ENCODE measurements around the gene NFATC2IP. TPM values are rescaled to one million over a fixed set of nuclear protein-coding genes. Genes with fewer than 3 reads are reported as not detected.

Gene NFATC2IP
- total and polyA plus RNA-seq, 2 experiments from 2014 or later, result 17.3 to 19.7 TPM

DNA sequence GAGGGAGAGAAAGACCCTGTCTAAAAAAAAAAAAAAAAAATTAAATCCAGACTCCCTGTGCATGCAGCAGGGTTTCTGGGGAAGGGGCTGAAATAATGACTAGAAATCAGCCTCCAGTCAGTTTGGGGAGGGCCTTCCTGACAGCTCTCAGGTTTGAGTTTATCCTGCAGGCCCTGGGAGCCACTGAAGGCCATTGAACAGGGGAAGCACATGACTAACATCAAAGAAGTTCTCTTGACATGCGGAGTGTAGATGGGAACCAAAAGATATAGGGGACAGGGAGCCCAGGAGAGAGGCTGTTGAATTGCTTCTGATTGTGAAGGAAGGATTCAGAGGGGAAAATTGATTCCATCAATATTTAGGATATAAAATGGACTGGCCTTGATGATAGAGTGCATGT, 22.9 kb upstream of the NFATC2IP start:
- WGBS (ENCODE audit: low lambda C conversion rate, missing lambda C conversion rate), result 70% methylated on average over 1 of the region's 1 CpG

GRCh38 chr16:28930203-28930602, 20.5 kb upstream of the NFATC2IP start:
- Histone ChIP-seq H3K4me3 (no peak overlapping the region), H3K4me1 (ENCODE audit: insufficient read depth) (no peaks in the 10 kb centered on the region), H3K9me2 (replicated peaks; ENCODE audit: insufficient read depth) (no peaks in the 10 kb centered on the region), H3K4me2 (no peak overlapping the region), H4K20me1 (ENCODE audit: insufficient read depth, poor library complexity, severe bottlenecking) (no peaks in the 10 kb centered on the region), H3K27me3 (no peaks in the 10 kb centered on the region), H3K36me3 (replicated peaks; ENCODE audit: insufficient read depth, low read depth) (no peaks in the 10 kb centered on the region), H2AFZ (no peak overlapping the region), H3K27ac (no peak overlapping the region), H3K9me3 (ENCODE audit: low read depth) (no peaks in the 10 kb centered on the region), H3K79me2 (no peaks in the 10 kb centered on the region)
- no peak for TF ChIP-seq EZH2phosphoT487 (IDR thresholded peaks at IDR 0.05; ENCODE audit: low read depth, severe bottlenecking, unreplicated experiment)
- no peak for TF ChIP-seq CTCF (IDR thresholded peaks at IDR 0.05; ENCODE audit: poor library complexity)
- TF ChIP-seq EZH2 (IDR thresholded peaks at IDR 0.05; ENCODE audit: borderline replicate concordance), result no peak
- DNase-seq (ENCODE audit: low spot score), result no peak
- 80% methylated on average over 3 of the region's 3 CpGs for WGBS (ENCODE audit: low lambda C conversion rate, missing lambda C conversion rate)

More for the DNA sequence above, 22.9 kb upstream of the NFATC2IP start:
- no peak for TF ChIP-seq EZH2phosphoT487 (IDR thresholded peaks at IDR 0.05; ENCODE audit: low read depth, severe bottlenecking, unreplicated experiment)
- no peak for TF ChIP-seq CTCF (IDR thresholded peaks at IDR 0.05; ENCODE audit: poor library complexity)
- TF ChIP-seq EZH2 (IDR thresholded peaks at IDR 0.05; ENCODE audit: borderline replicate concordance), result no peak
- H3K79me2 ChIP-seq, result no peaks in the 10 kb centered on the region
- H3K4me1 ChIP-seq (ENCODE audit: insufficient read depth), result no peaks in the 10 kb centered on the region
- DNase-seq (ENCODE audit: low spot score), result no peak
- no peaks in the 10 kb centered on the region for H3K27me3 ChIP-seq
- no peak overlapping the region for H2AFZ ChIP-seq
- H3K4me2 ChIP-seq, result no peak overlapping the region
- no peaks in the 10 kb centered on the region for H3K9me3 ChIP-seq (ENCODE audit: low read depth)
- H3K9me2 ChIP-seq (replicated peaks; ENCODE audit: insufficient read depth), result no peaks in the 10 kb centered on the region
- no peaks in the 10 kb centered on the region for H4K20me1 ChIP-seq (ENCODE audit: insufficient read depth, poor library complexity, severe bottlenecking)
- no peaks in the 10 kb centered on the region for H3K36me3 ChIP-seq (replicated peaks; ENCODE audit: insufficient read depth, low read depth)
- no peak overlapping the region for H3K27ac ChIP-seq
- no peak overlapping the region for H3K4me3 ChIP-seq

DNA sequence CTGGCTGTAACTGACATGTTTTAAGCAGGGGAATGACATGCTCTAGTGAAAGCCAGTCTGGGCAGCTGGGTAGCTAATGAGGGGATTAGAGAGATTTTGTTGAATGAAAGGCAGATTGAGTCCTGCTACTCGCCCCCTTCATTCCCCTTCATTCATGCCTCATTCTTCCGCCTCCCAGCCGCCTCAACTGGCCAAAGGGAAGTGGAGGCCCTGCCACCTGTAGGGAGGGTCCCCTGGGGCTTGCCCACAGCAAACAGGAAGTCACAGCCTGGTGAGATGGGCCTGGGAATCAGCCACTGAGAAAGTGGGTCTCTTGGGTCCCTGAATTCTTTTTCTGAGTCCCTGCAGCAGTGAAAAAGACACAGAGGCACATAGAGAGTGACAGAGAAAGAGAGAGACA, 20.1 kb upstream of the NFATC2IP start:
- 74% methylated on average over 3 of the region's 3 CpGs for WGBS (ENCODE audit: low lambda C conversion rate, missing lambda C conversion rate)
- H4K20me1 ChIP-seq (ENCODE audit: insufficient read depth, poor library complexity, severe bottlenecking), result no peaks in the 10 kb centered on the region
- no peak overlapping the region for H3K27ac ChIP-seq

More for the DNA sequence above, 20.1 kb upstream of the NFATC2IP start:
- Histone ChIP-seq H3K79me2 (no peaks in the 10 kb centered on the region), H3K36me3 (replicated peaks; ENCODE audit: insufficient read depth, low read depth) (no peaks in the 10 kb centered on the region), H3K4me1 (ENCODE audit: insufficient read depth) (no peaks in the 10 kb centered on the region), H3K27me3 (no peaks in the 10 kb centered on the region), H3K9me3 (ENCODE audit: low read depth) (no peaks in the 10 kb centered on the region), H3K4me2 (no peak overlapping the region), H3K9me2 (replicated peaks; ENCODE audit: insufficient read depth) (no peaks in the 10 kb centered on the region), H3K4me3 (no peak overlapping the region), H2AFZ (no peak overlapping the region)
- TF ChIP-seq EZH2phosphoT487 (IDR thresholded peaks at IDR 0.05; ENCODE audit: low read depth, severe bottlenecking, unreplicated experiment) (no peak), CTCF (IDR thresholded peaks at IDR 0.05; ENCODE audit: poor library complexity) (no peak), EZH2 (IDR thresholded peaks at IDR 0.05; ENCODE audit: borderline replicate concordance) (no peak)
- no peak for DNase-seq (ENCODE audit: low spot score)

Data from hepatocyte (in vitro differentiated cells).